Left forelimb (tissue), 1 donor: Measurements from ENCODE around the gene ACADS.

Source experiments
- DNase-seq: peaks from one replicate; pipeline ENCODE4 v3.0.0-alpha.2; 2018; ENCODE audit warnings: low spot score

Gene ACADS

GRCh38 chr12:120725659-120726509 lies at the start of gene ACADS:
TSS of gene ACADS (plus strand) at chr12:120725826. CDS start at chr12:120725886, 60 bp downstream.
- peak; percentile 89 for DNase-seq

- DNase-seq: no peak
Observed at GRCh38 chr12:120677765-120678473, 47.7 kb upstream of the ACADS start.

GRCh38 chr12:120678572-120678971 lies 47.1 kb upstream of the ACADS start:
- DNase-seq: no peak

GRCh38 chr12:120680165-120680738 lies 45.4 kb upstream of the ACADS start:
- no peak for DNase-seq

- no peak for DNase-seq
Observed at GRCh38 chr12:120684523-120684932, 41.1 kb upstream of the ACADS start.

GRCh38 chr12:120685522-120685921 lies 40.1 kb upstream of the ACADS start:
- DNase-seq: no peak

GRCh38 chr12:120686151-120686689 lies 39.4 kb upstream of the ACADS start:
- peak; percentile 95 for DNase-seq

- peak; percentile 100 for DNase-seq
Observed at GRCh38 chr12:120686690-120687577, 38.7 kb upstream of the ACADS start, which contains the start of gene MLEC. TSS of gene MLEC (plus strand) at chr12:120687149. CDS start at chr12:120687297, 148 bp downstream.

- no peak for DNase-seq
Observed at GRCh38 chr12:120687578-120688289, 37.9 kb upstream of the ACADS start.

GRCh38 chr12:120688527-120689071 lies 37.0 kb upstream of the ACADS start:
- DNase-seq: no peak

GRCh38 chr12:120689397-120690082 lies 36.1 kb upstream of the ACADS start:
- DNase-seq: no peak

GRCh38 chr12:120690083-120690450 lies 35.6 kb upstream of the ACADS start:
- no peak for DNase-seq

- no peak for DNase-seq
Observed at GRCh38 chr12:120690978-120691377, 34.6 kb upstream of the ACADS start.

GRCh38 chr12:120692524-120693033 lies 33.0 kb upstream of the ACADS start:
- DNase-seq: no peak

GRCh38 chr12:120693848-120694247 lies 31.8 kb upstream of the ACADS start:
- DNase-seq: no peak

- no peak for DNase-seq
Observed at GRCh38 chr12:120696626-120697025, 29.0 kb upstream of the ACADS start.

GRCh38 chr12:120697344-120697743 lies 28.3 kb upstream of the ACADS start:
- no peak for DNase-seq

GRCh38 chr12:120698665-120699064 lies 27.0 kb upstream of the ACADS start:
- DNase-seq: no peak

- no peak for DNase-seq
Observed at GRCh38 chr12:120699553-120699952, 26.1 kb upstream of the ACADS start.

- no peak for DNase-seq
Observed at GRCh38 chr12:120700886-120701285, 24.7 kb upstream of the ACADS start.
